RWPE1 (cell line): ENCODE measurements around the gene LRRC45.

ENCODE experiments used
- CTCF ChIA-PET: fragments of 350-600 bp; sonication (Branson Sonifier 250); formaldehyde crosslinking; extraction: SDS; loops from one replicate; lab custom pipeline; 2021; lab: Yijun Ruan, JAX
- POLR2A ChIA-PET: fragments of 400-600 bp; formaldehyde crosslinking; extraction: SDS; loops from one replicate; lab custom pipeline; 2020; ENCODE audit warnings: antibody characterized with exemption; ENCODE audit not compliant: low non-redundant PET; lab: Yijun Ruan, JAX
- DNase-seq: peaks from one replicate; pipeline ENCODE4 v3.0.0; 2012; ENCODE audit warnings: low spot score
- H3K27ac ChIP-seq: fragments of 450-650 bp; 2 replicates; pipeline ENCODE4 v1.5.1; 2017
- TF ChIP-seq, protein P1 (sequence below): fragments of 450-650 bp; conservative IDR thresholded peaks from 2 replicates; pipeline ENCODE4 v1.5.1; 2017; ENCODE audit warnings: low read depth, mild to moderate bottlenecking

The LRRC45 gene

DNA sequence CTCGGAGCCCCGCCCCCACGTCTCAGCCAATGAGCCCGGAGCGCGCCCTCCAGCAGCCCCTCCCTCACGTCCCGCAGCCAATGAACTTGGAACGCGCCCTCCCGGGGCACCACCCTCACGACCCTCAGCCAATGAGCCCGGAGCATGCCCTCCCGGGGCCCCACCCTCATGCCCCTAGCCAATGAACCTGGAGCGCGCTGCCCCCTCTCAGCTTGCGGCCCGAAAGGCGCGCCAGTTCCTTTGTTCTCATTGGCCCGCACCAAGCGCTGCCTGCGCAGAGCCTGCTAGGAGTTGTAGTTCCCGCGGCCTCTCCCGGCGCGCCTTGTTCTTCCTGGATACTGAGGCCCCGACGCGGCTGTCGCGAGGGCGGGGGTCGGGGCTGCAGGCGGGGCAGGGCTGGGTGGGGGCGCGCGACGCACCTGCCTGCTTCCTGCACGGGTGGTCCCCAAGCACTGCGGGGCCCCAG lies at the start of gene LRRC45:
Gene LRRC45 (plus strand): TSS at position 325 of the 466 bp plus-strand sequence. CDS start 339 bp downstream, outside the sequence.
- ChIA-PET CTCF (interaction anchor here (3.6 to 4.9 kb wide), 2 partner anchors 8 to 63 kb away, joined by 22 to 128 read pairs; partner anchors contain the start of genes NOTUM and RAC3), POLR2A (interaction anchor here (0.6 to 1.2 kb wide), 3 partner anchors 8 to 287 kb away, joined by 3 to 4 read pairs (median 3); partner anchors contain the start of genes DCXR and RAC3)
- TF ChIP-seq, protein P1, sequence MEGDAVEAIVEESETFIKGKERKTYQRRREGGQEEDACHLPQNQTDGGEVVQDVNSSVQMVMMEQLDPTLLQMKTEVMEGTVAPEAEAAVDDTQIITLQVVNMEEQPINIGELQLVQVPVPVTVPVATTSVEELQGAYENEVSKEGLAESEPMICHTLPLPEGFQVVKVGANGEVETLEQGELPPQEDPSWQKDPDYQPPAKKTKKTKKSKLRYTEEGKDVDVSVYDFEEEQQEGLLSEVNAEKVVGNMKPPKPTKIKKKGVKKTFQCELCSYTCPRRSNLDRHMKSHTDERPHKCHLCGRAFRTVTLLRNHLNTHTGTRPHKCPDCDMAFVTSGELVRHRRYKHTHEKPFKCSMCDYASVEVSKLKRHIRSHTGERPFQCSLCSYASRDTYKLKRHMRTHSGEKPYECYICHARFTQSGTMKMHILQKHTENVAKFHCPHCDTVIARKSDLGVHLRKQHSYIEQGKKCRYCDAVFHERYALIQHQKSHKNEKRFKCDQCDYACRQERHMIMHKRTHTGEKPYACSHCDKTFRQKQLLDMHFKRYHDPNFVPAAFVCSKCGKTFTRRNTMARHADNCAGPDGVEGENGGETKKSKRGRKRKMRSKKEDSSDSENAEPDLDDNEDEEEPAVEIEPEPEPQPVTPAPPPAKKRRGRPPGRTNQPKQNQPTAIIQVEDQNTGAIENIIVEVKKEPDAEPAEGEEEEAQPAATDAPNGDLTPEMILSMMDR = no peak
- peak within 1 kb of the TSS; percentile 80 for H3K27ac ChIP-seq
- DNase-seq = peak; percentile 98

DNA sequence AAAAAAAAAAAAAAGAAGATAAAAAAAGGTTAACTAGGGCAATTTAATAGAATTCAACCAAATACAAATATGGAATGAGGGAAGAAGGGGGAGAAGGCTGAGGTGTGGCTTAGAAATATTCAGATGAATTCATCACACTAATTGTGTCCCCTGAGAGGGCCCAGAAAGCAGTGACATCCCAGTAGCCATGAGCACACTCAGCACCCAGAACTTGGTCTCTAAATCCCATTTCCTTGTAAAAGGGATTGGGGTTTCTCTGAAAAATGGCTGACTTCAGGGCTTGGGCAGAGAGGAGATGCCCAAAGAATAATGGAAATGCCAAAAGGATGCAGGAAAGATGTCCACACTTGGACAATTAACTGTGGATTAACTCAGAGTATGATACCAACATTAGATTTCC lies 49.7 kb upstream of the LRRC45 start:
- no peak for DNase-seq
- TF ChIP-seq, protein P1 = no peak
- ChIA-PET CTCF (no interaction called here), POLR2A (no interaction called here)
- H3K27ac ChIP-seq = no peak overlapping the region

DNA sequence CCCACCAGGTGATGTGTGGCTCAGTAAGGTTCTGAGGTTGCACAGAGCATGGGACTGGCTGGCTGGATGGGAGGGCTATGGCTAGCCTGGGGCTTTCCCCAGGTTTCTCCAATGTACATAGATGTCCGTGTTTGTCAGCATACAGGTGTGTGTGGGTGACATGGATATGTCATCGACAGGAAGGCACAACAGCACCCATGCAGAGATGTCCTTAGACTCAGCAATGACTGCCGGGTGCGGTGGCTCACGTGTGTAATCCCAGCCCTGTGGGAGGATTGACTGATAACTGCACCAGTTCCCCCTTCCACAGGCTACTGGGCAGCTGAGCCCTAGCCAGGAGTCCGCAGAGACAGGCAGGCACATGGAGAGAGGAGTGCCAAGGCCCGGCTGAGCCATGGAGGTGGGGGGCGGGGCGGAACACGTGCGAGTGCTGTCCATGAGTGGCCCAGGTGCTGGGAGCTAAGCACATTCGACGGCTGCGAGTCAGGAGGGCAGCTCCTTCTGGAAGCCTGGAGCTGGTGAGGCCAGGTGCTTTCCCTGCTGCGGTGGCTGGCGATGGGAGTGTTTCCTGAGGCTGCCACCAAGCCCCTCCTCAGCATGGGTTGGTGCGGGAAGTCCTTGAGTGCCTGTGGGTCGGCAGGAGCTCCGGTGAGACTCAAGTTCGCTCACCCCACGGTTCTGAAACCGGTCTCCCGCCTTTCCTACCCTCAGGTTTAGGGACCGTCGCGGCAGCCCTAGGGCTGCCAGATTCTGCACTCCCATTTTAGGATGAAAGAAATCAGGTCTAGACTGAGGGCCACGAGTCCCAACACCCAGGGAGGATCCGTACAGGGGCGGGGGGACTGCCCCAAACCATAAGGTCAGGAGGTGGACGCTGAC lies 46.5 kb upstream of the LRRC45 start:
- no peak for DNase-seq
- peak overlapping the region; percentile 88 for H3K27ac ChIP-seq
- POLR2A ChIA-PET = interaction anchor here (1.2 kb wide), 1 partner anchor 15 kb away, joined by 5 read pairs; no protein-coding TSS in a partner anchor
- TF ChIP-seq, protein P1 = no peak
- CTCF ChIA-PET = interaction anchor here (1.0 kb wide), 2 partner anchors 10 to 17 kb away, joined by 3 to 6 read pairs; no protein-coding TSS in a partner anchor

DNA sequence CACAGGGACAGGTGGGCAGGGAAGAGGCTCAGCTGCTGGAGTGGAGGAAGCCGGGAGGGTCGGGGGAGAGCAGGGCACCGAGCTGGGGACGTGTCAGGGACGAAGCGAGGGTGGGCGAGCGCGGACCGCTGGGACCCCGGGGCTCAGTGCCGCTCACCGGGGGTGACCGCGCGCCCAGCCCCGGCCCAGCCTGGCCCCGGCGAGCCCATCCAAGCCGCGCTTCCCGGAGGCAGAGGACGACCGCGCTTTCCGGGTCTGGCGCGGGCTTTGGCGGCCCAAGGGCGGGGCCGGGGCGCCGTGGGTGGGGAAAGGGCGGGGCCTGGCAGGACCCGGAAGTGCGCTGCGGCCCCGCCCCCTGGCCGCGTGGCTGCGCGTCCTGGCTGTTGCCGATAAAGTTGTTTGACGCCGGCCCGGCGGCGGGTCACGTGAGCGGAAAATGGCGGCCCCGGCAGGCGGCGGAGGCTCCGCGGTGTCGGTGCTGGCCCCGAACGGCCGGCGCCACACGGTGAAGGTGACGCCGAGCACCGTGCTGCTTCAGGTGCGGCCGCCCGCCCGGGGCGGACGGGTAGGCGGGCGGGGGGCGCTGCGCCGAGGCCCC lies 45.8 kb upstream of the LRRC45 start, which contains the start of gene ASPSCR1:
Gene ASPSCR1 (plus strand): TSS at position 419 of the 598 bp plus-strand sequence. CDS start 18 bp downstream, at position 437.
- DNase-seq = peak; percentile 83
- ChIA-PET CTCF (interaction anchor here (0.6 to 1.0 kb wide), 2 partner anchors 11 to 60 kb away, joined by 3 to 4 read pairs; partner anchors contain the start of gene DCXR), POLR2A (interaction anchor here (0.6 to 1.2 kb wide), 2 partner anchors 8 to 15 kb away, joined by 3 to 5 read pairs; no protein-coding TSS in a partner anchor)
- H3K27ac ChIP-seq = peak within 1 kb of the TSS; percentile 88
- TF ChIP-seq, protein P1 = no peak

DNA sequence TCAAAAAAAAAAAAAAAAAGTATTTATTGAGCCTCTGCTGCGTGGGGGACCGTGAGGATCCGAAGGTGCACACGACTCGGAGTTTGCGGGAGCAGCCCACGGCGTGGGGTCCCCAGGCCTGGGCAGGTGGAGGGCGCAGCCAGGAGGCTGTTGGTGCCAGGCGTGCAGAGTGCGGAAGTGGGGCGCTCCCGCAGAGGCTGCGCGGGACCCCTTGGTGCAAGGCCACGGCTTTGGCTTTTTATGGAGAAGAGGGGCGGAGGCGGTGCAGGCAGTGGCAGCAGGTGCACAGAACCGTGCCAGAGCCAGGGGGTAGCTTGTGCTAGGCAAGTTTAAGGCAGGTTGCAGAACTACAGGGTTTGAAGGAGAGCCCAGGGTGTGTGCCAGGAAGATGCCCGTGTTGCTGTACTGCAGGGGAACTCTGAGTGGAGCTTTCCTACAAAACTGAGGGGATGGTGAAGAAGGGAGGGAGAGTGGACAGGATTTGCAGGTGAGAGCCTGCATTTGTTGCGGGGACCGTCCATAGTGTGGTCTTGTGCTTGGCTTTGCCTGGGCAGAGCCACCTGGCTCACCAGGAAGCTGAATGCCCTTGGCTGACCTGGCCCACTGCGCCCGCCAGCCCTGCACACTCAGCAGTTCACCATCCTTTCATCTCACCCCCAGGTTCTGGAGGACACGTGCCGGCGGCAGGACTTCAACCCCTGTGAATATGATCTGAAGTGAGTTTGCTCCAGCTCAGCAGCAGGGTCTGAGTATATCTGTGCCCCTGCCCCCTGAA lies 44.4 kb upstream of the LRRC45 start:
- peak overlapping the region; percentile 88 for H3K27ac ChIP-seq
- TF ChIP-seq, protein P1 = no peak
- CTCF ChIA-PET = no interaction called here
- POLR2A ChIA-PET = interaction anchor here (0.5 to 0.6 kb wide), 3 partner anchors 9 to 19 kb away, joined by 3 to 8 read pairs (median 3); no protein-coding TSS in a partner anchor
- DNase-seq = no peak
